HG02852 (cell line): ENCODE results near the gene SLC35F3.
"Not testable (repeated sequence)": the region's sequence is repeated elsewhere in the genome, so short reads cannot be mapped to it uniquely, and the experiment has no call there.

Source experiments
- ATAC-seq: cut with Tn5 transposase; IDR thresholded peaks from one replicate; pipeline ENCODE4 v1.9.1; 2021; ENCODE audit warnings: mild to moderate bottlenecking, moderate library complexity; ENCODE audit not compliant: unreplicated experiment

The SLC35F3 gene

DNA sequence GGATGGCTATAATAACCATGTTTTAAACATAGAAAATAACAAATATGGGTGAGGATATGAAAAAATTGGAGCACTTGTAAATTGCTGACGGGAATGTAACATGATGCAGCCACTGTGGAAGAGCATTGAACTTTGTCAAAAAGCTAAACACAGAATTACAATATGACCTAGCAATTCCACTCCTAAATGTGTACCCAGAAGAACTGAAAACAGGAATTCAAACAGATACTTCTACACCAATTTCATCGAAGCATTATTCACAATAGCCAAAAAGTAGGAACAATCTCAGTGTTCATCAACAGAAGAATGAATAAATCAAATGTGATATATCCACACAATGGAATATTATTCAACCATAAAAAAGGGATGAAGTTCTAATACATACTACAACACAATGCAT, 436.1 kb downstream of the SLC35F3 start:
- ATAC-seq = no peak

DNA sequence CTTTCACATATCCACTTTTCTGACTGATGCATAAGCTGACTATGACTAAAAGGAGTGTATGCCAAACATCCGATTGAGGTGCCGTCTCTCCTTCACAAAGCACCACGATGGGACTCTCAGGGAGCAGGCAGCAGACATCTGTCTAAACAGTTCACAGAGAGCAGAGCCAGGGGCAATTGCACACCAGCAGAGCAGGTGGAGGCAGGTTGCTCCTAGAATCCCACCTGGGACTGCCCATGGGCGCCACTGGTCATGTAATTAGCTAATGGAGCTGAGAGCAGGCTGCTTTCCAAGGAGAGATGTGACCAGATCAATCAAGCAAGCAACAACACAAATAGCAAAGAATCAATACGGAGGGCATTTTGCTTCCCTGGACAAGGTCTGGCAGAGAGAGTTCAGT, 438.3 kb downstream of the SLC35F3 start:
- no peak for ATAC-seq

DNA sequence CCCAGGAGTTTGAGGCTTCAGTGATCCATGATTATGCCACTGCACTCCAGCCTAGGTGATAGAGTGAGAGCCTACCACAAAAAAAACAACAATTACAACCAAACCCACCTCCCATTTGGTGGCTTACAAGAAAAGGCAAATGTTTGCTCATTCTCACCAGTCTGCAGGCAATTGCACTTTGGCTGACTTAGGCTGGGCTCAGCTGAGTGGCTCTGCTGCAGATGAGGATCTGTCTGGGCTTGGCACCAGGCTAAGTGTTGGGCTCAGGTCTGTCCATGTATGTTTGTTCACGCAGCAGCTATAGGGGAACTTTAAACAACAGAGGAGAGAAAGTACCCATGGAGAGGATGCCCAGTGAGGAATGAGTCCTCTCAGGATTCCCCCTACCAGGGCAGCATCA, 440.8 kb downstream of the SLC35F3 start:
- ATAC-seq = no peak

DNA sequence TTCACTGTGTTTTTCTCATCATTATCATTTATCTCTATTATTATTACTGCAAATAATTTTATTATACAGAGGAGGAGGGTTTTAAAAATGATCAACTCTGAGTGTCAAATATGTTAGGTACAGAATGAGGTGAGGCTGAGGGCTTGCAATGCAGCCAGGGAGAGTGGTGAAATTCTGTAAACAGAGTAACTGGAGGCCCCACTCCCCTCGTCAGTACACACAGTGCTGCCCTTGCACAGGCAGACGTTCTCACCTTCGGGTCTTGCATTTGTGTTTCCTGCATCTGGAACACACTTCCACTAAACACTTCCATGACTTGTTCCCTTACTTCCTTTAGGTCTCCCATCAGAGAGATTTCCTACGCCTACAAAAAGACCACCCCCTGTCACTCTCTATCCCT, 444.5 kb downstream of the SLC35F3 start:
- ATAC-seq = no peak

DNA sequence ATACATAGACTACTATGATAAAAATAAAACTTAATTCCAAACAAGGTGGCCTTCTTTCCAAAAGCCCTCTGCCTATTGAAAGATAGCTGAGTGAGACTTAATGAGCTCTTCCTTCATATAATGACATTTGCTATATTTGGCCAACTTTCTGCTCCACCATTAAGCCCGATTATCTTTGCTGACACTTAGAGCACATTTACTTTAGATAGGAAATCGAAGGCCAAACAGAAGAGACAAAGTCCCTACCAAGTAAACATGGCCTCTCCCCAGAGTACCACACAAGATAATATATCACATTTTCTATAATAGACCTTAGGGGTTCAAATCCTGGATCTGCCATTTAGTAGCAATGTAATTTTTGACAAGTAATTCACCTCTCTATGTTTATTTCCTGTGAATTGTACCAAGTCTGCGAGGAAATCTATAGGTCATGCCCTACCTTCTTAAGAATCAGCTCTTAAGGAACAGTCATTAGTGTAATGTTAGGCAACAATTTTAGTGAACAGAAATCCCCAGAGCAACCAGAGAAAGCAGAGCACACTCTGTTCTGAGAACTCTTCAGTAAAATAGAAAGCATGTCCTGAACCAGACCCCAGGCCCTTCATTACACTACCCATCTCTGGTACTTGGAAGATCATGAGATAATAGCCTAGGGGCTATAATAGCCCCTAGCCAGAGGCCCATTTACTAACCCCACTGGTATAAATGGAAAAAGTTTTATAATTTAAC, 451.5 kb downstream of the SLC35F3 start:
- no peak for ATAC-seq

DNA sequence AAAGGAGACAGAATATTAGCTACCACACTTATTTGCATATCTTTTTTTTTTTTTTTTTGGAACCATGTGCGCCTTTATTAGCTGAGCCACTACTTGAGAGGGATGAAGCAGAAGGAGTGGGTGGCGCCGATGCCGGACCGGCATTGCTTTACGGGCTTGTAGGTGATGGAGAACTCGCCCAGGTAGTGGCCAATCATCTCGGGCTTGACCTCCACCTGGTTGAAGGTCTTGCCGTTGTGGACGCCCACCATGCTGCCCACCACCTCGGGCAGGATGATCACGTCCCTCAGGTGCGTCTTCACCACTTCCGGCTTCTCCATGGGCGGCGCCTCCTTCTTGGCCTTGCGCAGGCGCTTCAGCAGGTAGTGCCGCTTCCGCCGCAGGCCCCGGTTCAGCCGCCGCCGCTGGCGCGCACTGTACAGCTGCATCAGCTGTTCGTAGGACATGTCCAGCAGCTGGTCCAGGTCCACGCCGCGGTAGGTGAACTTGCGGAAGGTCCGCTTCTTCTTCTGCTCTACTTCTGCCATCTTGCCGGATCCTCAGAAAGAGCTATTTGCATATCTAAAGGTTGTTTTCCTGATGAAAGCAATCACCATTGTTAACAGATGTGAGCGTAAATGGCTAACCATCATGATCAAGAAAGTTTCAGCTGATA, 452.3 kb downstream of the SLC35F3 start:
- ATAC-seq = not testable (repeated sequence)

DNA sequence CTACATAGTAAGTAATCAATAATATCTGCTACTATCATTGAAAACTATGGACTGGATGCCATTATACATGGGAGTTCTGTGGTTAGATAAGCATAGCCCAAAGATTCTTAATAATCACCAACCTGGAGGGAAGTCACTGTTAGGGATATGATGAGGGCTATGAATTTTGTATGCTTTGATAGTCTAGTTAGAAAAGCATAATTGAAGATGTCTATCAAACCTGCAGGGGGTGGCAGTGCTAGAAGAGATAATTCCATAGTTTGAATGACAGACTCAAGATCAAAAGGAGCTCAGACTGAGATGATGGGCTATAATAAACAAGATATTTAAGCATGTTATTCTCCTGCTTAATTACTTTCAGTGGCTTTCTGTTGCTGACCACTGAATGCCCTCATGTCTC, 453.4 kb downstream of the SLC35F3 start:
- no peak for ATAC-seq

DNA sequence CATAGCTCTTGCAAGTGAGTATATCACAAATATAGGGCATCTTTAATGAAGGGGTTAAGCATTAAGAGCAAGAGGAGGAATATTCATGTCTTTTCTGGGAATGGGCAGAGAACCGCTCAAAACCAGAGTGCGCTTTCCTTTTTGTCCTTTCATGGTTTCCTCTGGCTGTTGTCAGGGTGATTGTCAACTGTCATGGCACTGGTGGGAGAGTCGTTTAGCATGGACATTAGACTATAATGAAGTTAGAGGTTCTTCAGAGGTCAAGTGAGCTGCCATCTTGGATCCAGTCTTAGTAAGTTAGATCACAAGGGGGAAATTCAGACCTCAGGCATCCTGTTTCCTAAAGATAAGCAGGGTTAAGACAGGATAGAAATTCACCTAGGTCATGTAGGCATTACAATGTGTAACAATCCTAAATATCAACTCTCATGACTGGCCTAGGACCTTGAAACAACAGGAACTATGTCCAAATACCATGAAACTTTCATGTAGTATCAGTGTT, 456.7 kb downstream of the SLC35F3 start:
- ATAC-seq = no peak

DNA sequence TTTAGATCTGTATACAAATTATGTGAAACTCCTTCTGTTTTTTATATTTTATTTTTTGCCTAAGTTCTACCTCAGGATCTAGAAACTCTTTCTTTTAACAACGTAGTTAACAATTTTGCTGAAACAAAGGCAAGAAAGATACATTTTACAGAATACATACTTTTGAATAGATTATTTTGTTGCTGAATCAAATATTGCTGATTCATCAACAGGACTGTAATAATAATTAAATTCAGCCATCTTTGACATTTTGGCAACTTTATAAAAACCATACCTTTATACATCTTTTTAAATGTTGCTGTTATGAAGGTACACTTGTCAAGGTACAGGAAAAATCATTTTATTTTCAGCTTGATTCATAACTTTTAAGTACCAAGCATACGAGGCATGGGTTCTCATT, 458.1 kb downstream of the SLC35F3 start:
- ATAC-seq = no peak

DNA sequence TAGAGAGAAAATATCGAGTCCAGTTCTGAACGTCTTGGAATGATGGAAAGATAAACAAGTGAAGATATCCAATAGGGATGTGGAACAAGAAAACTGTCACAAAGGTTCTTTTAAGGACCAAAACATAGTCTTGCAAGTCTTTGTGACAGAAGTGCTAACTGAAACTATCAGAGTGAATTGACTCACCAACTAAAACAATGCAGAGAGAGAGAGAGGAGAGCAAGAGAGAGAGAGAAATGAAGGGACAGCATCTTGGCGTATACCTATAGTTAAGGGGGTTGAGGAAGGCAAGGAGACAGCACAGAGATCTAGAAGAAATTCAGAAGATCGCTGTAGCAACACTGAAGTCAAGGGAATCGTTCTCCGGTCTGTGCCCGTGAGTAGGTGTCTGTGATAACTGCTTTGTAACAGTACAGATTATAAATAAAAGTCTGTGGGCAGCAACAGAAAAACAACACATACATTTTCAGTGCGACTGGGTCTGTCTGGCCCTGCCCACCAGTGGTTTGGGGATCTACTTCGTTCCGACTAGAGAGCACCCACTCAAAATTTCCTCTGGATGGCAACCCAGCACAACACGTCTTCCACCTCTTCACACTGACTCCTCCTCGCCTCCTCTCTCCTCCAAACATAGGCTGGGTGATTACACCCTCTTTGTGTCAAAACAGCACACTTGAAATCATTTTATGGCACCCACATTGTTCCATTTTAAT, 464.0 kb downstream of the SLC35F3 start:
- ATAC-seq = no peak

DNA sequence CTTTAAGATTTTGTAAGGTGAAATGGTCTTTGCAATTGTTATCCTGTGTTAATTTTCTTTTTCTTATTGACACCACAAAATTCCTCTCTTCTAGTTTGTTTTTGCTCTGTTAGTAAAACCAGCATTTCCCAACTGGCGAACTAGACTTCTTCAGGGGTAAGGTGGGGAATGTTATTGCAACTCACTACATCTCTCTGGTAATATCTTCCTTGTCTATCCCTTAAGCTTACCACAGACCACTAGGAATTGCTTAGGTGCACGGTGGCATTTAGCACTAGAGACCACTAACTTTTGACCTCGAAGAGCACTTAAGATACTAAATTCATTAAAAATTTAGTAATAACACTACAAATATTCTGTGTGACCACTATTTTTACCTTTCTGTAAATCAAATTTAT, 464.6 kb downstream of the SLC35F3 start:
- no peak for ATAC-seq

DNA sequence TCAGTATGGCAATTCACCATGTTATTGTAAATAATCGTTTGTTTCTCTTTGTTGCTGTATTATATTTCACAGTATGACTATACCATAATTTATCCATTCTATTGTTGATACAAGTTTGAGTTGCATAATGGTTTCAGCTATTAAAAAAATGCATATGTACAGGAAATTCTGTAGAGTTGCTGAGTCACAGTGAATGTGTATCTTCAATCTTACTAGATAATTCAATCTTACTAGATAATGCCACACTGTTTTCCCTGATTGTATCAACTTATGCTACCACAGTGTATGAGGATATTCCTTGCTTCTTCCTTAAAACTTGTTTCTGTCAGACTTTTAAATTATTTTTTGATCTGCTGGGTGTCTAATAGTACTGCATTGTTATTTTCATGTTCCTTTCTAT, 465.3 kb downstream of the SLC35F3 start:
- no peak for ATAC-seq

DNA sequence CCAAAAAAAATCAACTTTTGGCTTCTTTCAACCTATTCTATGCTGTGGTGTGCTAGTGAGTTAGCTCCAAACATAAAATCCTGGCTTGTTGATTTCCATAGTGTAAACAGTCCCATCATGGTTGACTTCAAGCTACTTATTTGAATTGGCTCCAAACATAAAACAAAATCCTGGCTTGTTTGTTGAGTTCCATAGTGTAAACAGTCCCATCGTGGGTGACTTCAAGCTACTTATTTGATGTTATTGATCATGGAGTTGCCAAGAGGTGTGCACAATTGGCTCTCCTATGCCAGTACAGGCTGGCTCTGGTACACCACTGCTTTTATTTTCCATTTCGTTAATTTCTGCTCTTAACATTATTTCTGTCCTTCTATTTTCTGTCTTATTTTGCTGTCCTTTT, 466.9 kb downstream of the SLC35F3 start:
- no peak for ATAC-seq

DNA sequence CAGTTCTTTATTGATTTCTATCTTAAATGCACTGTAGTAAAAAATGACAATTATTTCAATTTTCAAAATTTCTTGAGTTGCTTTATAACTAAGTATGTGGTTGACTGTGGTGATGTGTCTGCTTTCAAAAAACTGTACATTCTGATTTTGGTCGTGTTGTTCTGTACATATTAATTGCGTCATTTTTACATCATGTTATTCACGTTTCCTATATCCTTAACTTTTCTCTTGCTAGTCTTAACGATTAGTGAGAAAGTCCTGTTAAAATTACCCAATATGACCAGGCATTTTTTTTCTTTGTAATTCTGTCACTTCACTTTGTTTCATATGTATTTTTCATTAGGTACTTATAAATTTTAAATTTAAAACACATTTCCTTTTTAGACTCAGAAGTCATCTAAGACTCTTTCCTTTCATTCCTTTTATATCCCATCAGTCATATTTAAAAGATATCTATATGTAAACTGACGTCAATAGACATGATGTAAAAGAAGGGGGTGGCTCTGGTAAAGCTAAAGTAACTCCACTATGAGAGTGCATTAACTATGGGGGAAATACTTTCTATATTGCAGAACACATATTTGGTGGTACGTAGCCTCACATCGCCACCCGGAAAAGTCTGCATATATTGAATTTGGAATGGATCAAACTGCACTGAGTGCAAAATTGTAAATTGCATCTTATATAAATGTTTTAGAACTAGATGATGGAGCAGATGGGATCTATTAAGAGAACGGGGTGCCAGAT, 467.7 kb downstream of the SLC35F3 start:
- ATAC-seq = no peak

DNA sequence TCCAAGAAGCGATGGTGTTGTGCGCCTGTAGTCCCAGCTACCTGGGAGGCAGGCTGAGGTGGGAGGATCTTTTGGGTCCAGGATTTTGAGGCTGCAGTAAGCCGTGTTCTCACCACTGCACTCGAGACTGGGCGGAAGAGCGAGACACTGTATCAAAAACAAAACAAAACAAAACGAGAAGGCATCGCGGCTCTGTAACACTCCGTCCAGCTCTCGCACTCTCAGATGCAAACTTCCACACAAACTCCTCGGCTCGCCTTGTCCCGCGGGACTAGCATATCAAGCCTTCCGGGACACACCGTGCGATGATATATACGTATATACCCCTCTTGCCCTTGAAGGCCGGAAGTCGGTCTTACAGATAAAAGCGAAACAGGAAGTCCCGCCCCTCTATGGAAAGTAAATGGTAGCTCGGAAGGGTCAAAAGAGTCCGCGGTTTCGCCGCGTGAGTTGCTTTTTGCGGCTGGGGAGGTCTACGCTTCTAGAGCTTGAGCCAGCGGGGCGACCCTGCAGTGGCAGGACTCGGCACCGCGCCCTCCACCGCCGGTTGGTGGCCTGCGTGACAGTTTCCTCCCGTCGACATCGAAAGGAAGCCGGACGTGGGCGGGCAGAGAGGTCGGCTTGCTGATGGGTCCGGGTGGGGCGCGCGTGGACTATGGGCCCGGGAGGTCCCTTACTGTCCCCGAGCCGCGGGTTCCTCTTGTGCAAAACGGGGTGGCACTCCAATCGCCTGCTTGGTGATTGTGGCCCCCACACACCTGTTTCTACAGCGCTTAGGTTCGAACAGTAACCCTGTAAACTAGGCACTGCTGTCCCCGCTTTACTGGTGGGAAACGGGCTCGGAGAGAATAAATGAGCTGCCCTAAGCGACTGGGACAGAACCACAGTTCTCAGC, 468.8 kb downstream of the SLC35F3 start, which contains the start of gene COA6:
TSS of gene COA6 (plus strand) at position 393 of the 895 bp plus-strand sequence. CDS start at position 404, 11 bp downstream.
- ATAC-seq = peak; percentile 92

DNA sequence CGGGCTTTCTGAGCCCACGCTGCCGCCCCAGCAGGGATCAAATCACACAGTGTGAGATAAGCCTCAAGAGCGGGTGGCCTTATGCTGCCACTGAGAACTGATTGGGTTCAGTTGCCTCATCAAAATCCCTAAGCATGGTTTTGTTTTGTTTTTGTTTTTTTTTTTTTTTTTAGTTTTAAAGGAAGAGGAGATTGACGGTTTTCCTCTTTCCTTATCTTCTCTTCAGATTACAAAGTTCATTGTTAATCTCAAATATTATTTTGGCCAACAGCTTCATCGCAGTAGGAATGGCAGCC, 469.4 kb downstream of the SLC35F3 start:
- ATAC-seq = peak; percentile 26
